ENCODE data around the gene NRXN3. TPM values are rescaled to one million over a fixed set of nuclear protein-coding genes. Genes with fewer than 3 reads are reported as not detected.

NRXN3 gene
- total and polyA plus RNA-seq, 2 experiments from 2014 or later: 1.0 to 1.8 TPM

DNA sequence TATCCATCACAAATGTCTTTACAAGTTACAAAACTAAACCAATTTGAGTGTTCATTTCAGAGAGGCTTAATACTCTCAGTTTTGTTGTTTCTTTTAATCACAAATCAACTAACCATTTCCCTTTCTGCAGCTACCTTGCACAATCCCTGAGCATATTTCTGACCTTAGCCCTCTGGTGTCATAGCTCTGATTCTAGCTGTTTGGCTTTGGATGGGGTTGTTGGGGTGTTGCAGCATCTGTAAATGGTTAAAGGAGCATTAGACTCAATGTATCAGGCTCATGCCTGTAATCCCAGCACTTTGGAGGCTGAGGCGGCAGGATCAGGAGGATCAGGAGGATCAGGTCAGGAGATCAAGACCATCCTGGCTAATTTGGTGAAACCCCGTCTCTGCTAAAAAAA, 461.4 kb downstream of the NRXN3 start:
- no peak for ATAC-seq
- Mint-ChIP-seq H3K4me3 (no peak overlapping the region), H3K27me3 (ENCODE audit: insufficient read depth, low read depth, poor library complexity) (no peaks in the 10 kb centered on the region)

More for the DNA sequence above, 461.4 kb downstream of the NRXN3 start:
- no peaks in the 10 kb centered on the region for H4K20me1 ChIP-seq (replicated peaks; ENCODE audit: insufficient read depth)
- H3K36me3 ChIP-seq (ENCODE audit: insufficient read depth): no peaks in the 10 kb centered on the region
- no peak for DNase-seq (ENCODE audit: low spot score)
- H3K27ac Mint-ChIP-seq: no peak overlapping the region
- H3K9me2 ChIP-seq (ENCODE audit: insufficient read depth): 0 out of 2 replicates have a peak, but pooled peaks cover 3% of the 10 kb centered on the region
- H3K27me3 ChIP-seq (ENCODE audit: insufficient read depth): no peaks in the 10 kb centered on the region
- no peaks in the 10 kb centered on the region for H3F3A ChIP-seq (replicated peaks; ENCODE audit: low read depth)
- H3K4me1 ChIP-seq (ENCODE audit: insufficient read depth): no peaks in the 10 kb centered on the region
- H3K9me3 Mint-ChIP-seq: no peaks in the 10 kb centered on the region; the same call in 2 of the 3 replicates
- H3K4me1 Mint-ChIP-seq: peaks cover 10% of the 10 kb centered on the region
- H3K79me2 ChIP-seq (replicated peaks; ENCODE audit: insufficient read depth): no peaks in the 10 kb centered on the region
- no peak overlapping the region for H3K4me3 ChIP-seq
- no peak overlapping the region for H2AFZ ChIP-seq
- TF ChIP-seq POLR2AphosphoS5 (IDR thresholded peaks at IDR 0.05; ENCODE audit: low read depth): no peak
- no peak for TF ChIP-seq NANOG (IDR thresholded peaks at IDR 0.05; ENCODE audit: borderline replicate concordance)
- no peak for TF ChIP-seq ZNF114 (CRISPR knock-in tag; IDR thresholded peaks at IDR 0.05)
- TF ChIP-seq, protein P1, sequence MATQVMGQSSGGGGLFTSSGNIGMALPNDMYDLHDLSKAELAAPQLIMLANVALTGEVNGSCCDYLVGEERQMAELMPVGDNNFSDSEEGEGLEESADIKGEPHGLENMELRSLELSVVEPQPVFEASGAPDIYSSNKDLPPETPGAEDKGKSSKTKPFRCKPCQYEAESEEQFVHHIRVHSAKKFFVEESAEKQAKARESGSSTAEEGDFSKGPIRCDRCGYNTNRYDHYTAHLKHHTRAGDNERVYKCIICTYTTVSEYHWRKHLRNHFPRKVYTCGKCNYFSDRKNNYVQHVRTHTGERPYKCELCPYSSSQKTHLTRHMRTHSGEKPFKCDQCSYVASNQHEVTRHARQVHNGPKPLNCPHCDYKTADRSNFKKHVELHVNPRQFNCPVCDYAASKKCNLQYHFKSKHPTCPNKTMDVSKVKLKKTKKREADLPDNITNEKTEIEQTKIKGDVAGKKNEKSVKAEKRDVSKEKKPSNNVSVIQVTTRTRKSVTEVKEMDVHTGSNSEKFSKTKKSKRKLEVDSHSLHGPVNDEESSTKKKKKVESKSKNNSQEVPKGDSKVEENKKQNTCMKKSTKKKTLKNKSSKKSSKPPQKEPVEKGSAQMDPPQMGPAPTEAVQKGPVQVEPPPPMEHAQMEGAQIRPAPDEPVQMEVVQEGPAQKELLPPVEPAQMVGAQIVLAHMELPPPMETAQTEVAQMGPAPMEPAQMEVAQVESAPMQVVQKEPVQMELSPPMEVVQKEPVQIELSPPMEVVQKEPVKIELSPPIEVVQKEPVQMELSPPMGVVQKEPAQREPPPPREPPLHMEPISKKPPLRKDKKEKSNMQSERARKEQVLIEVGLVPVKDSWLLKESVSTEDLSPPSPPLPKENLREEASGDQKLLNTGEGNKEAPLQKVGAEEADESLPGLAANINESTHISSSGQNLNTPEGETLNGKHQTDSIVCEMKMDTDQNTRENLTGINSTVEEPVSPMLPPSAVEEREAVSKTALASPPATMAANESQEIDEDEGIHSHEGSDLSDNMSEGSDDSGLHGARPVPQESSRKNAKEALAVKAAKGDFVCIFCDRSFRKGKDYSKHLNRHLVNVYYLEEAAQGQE (IDR thresholded peaks at IDR 0.05; ENCODE audit: unreplicated experiment): no peak
- TF ChIP-seq EZH2phosphoT487 (IDR thresholded peaks at IDR 0.05; ENCODE audit: unreplicated experiment): no peak
- TF ChIP-seq, protein P2, sequence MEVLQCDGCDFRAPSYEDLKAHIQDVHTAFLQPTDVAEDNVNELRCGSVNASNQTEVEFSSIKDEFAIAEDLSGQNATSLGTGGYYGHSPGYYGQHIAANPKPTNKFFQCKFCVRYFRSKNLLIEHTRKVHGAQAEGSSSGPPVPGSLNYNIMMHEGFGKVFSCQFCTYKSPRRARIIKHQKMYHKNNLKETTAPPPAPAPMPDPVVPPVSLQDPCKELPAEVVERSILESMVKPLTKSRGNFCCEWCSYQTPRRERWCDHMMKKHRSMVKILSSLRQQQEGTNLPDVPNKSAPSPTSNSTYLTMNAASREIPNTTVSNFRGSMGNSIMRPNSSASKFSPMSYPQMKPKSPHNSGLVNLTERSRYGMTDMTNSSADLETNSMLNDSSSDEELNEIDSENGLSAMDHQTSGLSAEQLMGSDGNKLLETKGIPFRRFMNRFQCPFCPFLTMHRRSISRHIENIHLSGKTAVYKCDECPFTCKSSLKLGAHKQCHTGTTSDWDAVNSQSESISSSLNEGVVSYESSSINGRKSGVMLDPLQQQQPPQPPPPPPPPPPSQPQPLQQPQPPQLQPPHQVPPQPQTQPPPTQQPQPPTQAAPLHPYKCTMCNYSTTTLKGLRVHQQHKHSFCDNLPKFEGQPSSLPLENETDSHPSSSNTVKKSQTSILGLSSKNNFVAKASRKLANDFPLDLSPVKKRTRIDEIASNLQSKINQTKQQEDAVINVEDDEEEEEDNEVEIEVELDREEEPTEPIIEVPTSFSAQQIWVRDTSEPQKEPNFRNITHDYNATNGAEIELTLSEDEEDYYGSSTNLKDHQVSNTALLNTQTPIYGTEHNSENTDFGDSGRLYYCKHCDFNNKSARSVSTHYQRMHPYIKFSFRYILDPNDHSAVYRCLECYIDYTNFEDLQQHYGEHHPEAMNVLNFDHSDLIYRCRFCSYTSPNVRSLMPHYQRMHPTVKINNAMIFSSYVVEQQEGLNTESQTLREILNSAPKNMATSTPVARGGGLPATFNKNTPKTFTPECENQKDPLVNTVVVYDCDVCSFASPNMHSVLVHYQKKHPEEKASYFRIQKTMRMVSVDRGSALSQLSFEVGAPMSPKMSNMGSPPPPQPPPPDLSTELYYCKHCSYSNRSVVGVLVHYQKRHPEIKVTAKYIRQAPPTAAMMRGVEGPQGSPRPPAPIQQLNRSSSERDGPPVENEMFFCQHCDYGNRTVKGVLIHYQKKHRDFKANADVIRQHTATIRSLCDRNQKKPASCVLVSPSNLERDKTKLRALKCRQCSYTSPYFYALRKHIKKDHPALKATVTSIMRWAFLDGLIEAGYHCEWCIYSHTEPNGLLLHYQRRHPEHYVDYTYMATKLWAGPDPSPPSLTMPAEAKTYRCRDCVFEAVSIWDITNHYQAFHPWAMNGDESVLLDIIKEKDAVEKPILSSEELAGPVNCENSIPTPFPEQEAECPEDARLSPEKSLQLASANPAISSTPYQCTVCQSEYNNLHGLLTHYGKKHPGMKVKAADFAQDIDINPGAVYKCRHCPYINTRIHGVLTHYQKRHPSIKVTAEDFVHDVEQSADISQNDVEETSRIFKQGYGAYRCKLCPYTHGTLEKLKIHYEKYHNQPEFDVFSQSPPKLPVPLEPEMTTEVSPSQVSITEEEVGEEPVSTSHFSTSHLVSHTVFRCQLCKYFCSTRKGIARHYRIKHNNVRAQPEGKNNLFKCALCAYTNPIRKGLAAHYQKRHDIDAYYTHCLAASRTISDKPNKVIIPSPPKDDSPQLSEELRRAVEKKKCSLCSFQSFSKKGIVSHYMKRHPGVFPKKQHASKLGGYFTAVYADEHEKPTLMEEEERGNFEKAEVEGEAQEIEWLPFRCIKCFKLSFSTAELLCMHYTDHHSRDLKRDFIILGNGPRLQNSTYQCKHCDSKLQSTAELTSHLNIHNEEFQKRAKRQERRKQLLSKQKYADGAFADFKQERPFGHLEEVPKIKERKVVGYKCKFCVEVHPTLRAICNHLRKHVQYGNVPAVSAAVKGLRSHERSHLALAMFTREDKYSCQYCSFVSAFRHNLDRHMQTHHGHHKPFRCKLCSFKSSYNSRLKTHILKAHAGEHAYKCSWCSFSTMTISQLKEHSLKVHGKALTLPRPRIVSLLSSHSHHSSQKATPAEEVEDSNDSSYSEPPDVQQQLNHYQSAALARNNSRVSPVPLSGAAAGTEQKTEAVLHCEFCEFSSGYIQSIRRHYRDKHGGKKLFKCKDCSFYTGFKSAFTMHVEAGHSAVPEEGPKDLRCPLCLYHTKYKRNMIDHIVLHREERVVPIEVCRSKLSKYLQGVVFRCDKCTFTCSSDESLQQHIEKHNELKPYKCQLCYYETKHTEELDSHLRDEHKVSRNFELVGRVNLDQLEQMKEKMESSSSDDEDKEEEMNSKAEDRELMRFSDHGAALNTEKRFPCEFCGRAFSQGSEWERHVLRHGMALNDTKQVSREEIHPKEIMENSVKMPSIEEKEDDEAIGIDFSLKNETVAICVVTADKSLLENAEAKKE (CRISPR knock-in tag; IDR thresholded peaks at IDR 0.05): no peak
- TF ChIP-seq, protein P3, sequence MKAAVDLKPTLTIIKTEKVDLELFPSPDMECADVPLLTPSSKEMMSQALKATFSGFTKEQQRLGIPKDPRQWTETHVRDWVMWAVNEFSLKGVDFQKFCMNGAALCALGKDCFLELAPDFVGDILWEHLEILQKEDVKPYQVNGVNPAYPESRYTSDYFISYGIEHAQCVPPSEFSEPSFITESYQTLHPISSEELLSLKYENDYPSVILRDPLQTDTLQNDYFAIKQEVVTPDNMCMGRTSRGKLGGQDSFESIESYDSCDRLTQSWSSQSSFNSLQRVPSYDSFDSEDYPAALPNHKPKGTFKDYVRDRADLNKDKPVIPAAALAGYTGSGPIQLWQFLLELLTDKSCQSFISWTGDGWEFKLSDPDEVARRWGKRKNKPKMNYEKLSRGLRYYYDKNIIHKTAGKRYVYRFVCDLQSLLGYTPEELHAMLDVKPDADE (IDR thresholded peaks at IDR 0.05): no peak
- TF ChIP-seq JUNB (IDR thresholded peaks at IDR 0.05; ENCODE audit: unreplicated experiment): no peak
- no peak for TF ChIP-seq STAT1 (IDR thresholded peaks at IDR 0.05; ENCODE audit: unreplicated experiment)
- TF ChIP-seq ZNF331 (CRISPR knock-in tag; IDR thresholded peaks at IDR 0.05; ENCODE audit: low read depth): no peak
- TF ChIP-seq, protein P4, sequence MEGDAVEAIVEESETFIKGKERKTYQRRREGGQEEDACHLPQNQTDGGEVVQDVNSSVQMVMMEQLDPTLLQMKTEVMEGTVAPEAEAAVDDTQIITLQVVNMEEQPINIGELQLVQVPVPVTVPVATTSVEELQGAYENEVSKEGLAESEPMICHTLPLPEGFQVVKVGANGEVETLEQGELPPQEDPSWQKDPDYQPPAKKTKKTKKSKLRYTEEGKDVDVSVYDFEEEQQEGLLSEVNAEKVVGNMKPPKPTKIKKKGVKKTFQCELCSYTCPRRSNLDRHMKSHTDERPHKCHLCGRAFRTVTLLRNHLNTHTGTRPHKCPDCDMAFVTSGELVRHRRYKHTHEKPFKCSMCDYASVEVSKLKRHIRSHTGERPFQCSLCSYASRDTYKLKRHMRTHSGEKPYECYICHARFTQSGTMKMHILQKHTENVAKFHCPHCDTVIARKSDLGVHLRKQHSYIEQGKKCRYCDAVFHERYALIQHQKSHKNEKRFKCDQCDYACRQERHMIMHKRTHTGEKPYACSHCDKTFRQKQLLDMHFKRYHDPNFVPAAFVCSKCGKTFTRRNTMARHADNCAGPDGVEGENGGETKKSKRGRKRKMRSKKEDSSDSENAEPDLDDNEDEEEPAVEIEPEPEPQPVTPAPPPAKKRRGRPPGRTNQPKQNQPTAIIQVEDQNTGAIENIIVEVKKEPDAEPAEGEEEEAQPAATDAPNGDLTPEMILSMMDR (conservative IDR thresholded peaks at IDR 0.05; ENCODE audit: low read depth in 2 of 2): no peak
- no peak for TF ChIP-seq EZH2 (IDR thresholded peaks at IDR 0.05; ENCODE audit: low read depth, unreplicated experiment)
- no peak for TF ChIP-seq CREB1 (CRISPR knock-in tag; IDR thresholded peaks at IDR 0.05; ENCODE audit: low read depth)
- no peaks in the 10 kb centered on the region for H3K36me3 Mint-ChIP-seq (ENCODE audit: low read depth)
- H3K27ac ChIP-seq (ENCODE audit: low read depth): no peak overlapping the region
- H3K4me2 ChIP-seq: no peak overlapping the region

Data from GM23338 (cell line).